ENCODE data around the gene RNF213.

Gene RNF213

GRCh38 chr17:80418589-80418988 lies 157.9 kb downstream of the RNF213 start:
- H3K4me3 ChIP-seq (ENCODE audit: low read depth, low read length), result no peak overlapping the region
- TF ChIP-seq CTCF (IDR thresholded peaks at IDR 0.05; ENCODE audit: borderline replicate concordance, insufficient read depth, low read depth, low read length), result no peak

DNA sequence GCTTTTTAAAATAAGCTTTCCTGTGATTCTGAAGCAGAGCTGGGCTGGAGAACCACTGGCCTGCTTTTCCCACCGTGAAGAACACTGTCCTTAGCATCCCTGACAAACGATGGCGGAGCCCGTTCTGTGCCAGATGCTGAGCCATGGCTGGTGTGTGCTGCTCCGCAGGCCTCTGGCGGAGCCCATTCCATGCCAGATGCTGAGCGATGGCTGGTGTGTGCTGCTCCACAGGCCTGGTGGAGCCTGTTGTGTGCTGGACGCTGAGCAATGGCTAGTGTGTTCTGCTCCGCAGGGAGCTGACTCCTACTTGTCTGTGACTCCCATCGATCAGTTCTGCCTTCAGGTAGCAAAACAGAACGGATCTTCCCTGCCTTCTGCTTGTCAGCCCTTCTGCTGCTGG lies 158.6 kb downstream of the RNF213 start:
- no peak overlapping the region for H3K4me3 ChIP-seq (ENCODE audit: low read depth, low read length)
- no peak for TF ChIP-seq CTCF (IDR thresholded peaks at IDR 0.05; ENCODE audit: borderline replicate concordance, insufficient read depth, low read depth, low read length)

DNA sequence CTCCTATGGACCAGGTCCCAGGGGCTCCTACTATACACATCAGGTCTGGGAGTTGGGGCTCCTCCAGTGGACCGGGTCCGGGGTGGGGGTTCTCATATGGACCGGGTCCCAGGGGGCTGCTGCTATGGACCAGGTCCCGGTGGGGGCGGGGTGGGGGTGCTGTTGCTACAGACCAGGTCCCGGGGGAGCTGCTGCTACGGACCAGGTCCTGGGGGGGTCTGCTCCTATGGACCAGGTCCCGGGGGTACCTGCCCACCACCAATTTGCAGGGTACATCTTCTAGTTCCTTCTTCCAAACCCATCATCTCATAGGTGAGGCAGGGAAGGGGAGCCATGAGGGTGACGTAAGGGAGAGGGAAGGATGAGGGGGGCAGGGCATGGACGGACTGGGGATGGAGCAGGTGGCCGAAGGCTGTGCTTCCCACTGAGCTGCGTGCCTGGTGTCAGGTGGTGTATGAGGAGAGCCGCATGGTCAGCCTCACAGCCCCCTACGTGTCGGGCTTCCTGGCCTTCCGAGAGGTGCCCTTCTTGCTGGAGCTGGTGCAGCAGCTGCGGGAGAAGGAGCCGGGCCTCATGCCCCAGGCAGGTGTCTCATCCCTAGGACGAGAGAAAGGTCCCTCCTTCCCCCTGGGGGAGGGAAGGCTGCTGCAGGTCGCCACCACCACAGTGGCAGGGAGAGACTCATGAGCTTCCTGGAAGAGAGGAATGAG lies 160.9 kb downstream of the RNF213 start:
- TF ChIP-seq CTCF (IDR thresholded peaks at IDR 0.05; ENCODE audit: borderline replicate concordance, insufficient read depth, low read depth, low read length), result no peak
- H3K4me3 ChIP-seq (ENCODE audit: low read depth, low read length), result no peak overlapping the region

DNA sequence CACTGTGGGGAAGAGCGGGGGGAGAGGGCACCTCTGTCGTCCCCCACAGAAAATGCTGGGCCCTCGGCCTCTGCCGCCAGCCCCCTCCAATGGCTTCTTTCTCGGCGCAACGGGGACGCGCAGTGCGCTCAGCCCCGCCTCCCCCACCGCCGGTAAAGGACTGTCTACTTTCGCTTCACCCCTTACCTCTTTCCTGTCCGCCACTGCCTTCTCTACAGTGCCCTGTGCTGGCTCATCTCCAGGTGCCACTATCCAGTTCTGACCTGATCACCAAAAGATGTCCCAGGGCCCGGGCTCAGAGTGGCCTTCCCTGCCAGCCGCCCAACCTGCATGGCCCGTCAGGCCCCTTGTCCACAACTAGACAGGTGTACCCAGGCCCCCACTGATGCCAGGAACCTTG lies 161.6 kb downstream of the RNF213 start:
- TF ChIP-seq CTCF (IDR thresholded peaks at IDR 0.05; ENCODE audit: borderline replicate concordance, insufficient read depth, low read depth, low read length), result no peak
- H3K4me3 ChIP-seq (ENCODE audit: low read depth, low read length), result no peak overlapping the region

- no peak for TF ChIP-seq CTCF (IDR thresholded peaks at IDR 0.05; ENCODE audit: borderline replicate concordance, insufficient read depth, low read depth, low read length)
- no peak overlapping the region for H3K4me3 ChIP-seq (ENCODE audit: low read depth, low read length)
Observed at GRCh38 chr17:80422981-80423380, 162.3 kb downstream of the RNF213 start.

- no peak overlapping the region for H3K4me3 ChIP-seq (ENCODE audit: low read depth, low read length)
- TF ChIP-seq CTCF (IDR thresholded peaks at IDR 0.05; ENCODE audit: borderline replicate concordance, insufficient read depth, low read depth, low read length), result no peak
Observed at GRCh38 chr17:80423536-80424225, 163.0 kb downstream of the RNF213 start.

DNA sequence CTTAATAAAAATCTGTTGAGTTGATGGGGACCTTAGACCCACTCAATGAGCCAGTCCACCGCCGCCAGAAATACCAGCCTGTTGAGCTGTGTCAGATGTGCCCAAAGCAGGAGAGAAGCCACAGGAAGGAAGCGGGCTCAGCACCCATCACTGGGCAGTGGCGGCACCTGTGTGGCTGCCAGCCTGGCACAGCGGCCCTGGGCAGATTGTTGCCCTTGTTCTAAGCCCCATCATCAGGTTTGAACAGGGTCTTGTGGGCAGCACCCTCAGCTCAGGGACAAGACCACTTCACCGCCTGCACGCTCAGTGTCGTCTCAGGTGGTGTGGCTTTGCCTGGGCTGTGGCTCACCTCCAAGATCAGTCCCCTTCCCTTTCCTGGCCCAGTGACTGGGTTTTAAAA lies 163.6 kb downstream of the RNF213 start:
- H3K4me3 ChIP-seq (ENCODE audit: low read depth, low read length), result no peak overlapping the region
- TF ChIP-seq CTCF (IDR thresholded peaks at IDR 0.05; ENCODE audit: borderline replicate concordance, insufficient read depth, low read depth, low read length), result no peak

Data from GM12875 (cell line).